ENCODE data around the gene UBL3.

The UBL3 gene, protein sequence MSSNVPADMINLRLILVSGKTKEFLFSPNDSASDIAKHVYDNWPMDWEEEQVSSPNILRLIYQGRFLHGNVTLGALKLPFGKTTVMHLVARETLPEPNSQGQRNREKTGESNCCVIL

GRCh38 chr13:29850213-29850898 is at the start of gene UBL3:
TSS of gene UBL3 (minus strand) at chr13:29850617. CDS start at chr13:29849538, 1,079 bp downstream.
- DNase-seq = peak; percentile 91

DNA sequence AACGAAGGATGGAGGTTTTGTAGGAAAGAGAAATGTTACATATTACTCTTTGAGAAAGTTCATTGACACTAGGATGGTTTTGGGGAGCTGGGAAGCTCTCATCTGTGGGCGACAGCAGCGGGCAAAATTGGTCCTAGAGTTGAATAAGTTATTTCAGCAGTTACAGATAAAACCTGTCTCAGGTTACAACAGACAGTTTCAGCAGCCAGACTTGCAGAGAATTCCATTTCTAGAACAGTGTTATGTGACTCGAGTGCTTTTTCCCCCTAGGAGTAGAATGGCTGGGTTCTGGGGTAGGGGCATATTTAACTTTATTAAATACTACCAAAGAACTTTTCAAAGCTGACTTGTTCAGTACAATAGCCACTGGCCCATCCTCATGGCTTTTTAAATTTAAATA is 46.7 kb upstream of the UBL3 start:
- no peak for DNase-seq

DNA sequence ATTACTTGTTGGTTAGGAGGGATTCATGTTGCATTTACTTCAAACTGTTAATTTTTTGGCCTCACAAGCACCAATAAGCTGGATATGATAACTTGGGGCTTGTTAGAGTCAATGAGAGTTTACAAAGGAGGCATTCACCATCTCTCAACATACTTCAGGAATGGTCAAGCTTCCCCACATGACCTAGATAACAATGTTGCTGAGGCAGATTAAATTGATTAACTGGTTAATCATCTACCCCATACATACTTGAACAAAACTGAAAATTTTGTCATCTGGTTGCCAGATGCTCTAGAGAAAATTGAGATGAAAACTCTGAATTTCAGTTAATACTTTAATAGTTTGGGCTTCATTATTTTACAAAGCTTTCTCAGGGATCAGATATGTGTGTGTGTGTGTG is 43.0 kb upstream of the UBL3 start:
- no peak for DNase-seq

DNA sequence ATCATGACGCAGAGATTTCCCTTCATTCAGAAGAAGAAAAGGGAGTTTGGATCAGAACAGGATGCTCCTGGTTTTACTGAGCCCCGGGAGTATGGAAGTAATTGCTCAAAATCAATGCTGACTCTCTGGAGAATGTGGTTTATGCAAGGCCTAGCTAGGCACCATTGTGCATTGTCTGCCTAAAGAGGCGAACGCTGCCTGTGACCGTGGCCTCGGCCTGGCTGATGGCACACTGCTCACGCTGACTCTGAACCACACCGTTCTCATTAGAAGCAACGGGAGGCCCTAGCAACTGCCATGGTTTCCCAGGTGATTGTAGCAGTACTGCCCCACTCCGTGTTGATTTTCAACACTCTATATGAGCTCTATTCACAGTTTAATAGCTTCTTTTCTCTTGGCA is 41.7 kb upstream of the UBL3 start:
- DNase-seq = no peak

DNA sequence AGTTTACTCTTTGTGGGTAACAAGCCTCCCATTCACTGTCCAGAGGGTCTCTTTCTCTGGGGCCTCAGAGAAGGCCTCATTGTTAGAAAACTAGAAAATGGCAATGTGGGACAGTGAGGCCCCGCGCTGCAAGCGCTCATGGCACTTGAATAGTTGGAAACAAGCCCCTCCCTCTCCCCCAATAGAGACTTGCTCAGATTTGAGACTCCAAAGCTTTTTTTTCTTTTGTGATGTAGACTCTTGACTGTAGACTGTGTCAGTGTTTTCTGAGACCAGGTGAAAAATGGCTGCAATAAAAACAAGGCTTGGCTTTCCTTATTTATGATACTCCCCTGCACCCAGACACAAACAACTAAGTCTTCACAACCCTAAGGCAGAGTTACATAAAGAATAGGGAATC is 38.7 kb upstream of the UBL3 start:
- DNase-seq = no peak

DNA sequence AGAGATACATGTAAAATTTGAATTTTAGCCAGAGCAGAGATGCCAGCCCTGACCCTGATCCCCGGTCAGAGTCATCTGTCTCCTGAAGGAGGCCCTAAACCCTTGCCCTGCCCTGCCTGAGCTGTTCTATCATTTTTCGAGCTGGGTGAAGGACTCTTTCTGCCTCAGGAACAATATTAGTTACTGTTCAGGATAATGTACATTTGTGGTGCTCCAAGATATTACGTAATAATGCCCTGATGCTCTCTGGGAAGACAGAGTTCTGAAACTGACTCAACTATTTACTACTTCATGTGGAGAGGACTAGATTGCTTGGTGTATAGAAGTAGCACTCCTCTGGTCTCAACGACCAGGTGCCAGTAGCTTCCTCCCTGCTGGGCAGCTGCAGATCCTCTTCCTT is 37.9 kb upstream of the UBL3 start:
- DNase-seq = no peak

DNA sequence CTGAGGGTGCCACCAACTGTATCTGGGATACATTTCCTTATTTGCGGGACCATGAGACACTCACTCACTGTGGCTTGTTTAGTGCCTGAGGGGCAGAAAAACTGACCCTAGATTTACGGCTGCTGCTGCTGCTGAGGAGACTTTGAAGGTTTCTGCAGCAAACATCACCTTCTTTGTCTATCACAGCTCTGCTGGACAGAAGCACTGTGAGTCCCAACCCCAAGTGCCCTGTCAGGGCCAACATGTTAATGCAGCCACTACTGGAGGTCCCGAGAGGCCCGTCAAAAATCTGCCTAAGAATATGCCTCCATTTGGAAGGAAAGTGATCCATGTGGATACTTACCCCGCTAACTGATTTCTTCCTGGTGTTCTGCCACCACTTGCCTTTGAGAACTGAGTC is 37.3 kb upstream of the UBL3 start:
- DNase-seq = no peak

GRCh38 chr13:29887030-29887557 is 36.7 kb upstream of the UBL3 start:
- DNase-seq = no peak

GRCh38 chr13:29886446-29886845 is 36.0 kb upstream of the UBL3 start:
- DNase-seq = peak; percentile 5

- no peak for DNase-seq
Observed at GRCh38 chr13:29885989-29886388, 35.6 kb upstream of the UBL3 start.

GRCh38 chr13:29884671-29885430 is 34.4 kb upstream of the UBL3 start:
- DNase-seq = no peak

GRCh38 chr13:29883941-29884518 is 33.6 kb upstream of the UBL3 start:
- DNase-seq = no peak

- no peak for DNase-seq
Observed at GRCh38 chr13:29882076-29882475, 31.7 kb upstream of the UBL3 start.

DNA sequence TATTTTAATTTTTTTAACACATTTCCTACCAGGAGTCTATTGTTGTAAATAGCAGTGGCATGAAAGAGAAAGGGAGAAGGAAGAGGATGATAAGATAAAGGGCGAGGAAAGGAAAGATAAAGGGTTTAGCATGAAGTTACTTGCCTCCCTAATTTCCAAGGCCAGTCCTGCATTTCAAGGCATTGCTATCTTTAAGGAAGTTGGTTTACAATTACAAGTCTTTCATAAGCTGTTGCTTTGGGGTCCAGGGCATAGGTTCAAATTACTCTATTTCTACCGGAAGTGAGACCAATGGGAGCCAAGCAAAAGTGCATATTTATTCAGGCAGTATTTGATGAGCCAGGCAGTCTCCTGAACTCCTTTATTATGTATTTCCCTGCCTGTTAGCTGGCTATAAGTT is 27.7 kb upstream of the UBL3 start:
- DNase-seq = no peak

- DNase-seq = no peak
Observed at GRCh38 chr13:29877456-29878078, 27.1 kb upstream of the UBL3 start.

GRCh38 chr13:29875646-29876045 is 25.2 kb upstream of the UBL3 start:
- DNase-seq = no peak

DNA sequence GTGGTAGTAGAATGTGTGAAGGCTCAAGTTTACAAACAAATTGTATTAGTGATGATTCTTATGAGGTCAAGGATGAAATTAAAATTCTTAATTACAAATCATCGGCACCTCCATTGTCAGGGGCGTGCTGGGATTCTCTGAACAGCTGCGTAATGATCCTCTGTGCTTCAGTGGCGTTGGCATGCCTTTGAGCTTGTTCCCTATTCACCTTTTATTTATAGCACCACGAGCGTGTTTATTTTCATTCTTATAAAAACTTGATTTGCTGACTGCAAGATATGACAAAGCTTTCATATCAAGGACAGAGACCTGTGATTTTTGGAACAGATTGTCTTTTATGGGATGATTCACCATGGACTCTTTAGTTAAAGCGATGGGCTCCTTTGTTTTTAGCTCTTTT is 18.2 kb upstream of the UBL3 start:
- no peak for DNase-seq

DNA sequence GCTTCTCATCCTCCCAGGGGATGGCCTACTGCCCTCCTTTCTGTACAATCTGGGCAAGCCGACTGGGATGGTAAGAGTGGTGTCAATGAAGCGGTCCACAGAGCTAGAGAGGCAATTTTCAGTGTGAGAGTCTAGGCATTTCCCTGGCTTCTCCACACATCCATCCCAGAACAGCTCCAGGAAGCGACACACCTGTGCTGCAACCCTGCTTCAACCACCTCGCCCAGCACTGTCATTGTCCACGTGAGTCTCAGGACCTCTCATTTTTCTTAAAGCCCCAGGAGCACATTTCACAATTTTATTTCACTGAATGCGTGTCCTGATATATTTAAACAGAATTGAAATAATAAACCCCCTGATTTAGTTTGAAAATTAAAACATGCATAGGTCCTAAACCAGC is 15.5 kb upstream of the UBL3 start:
- DNase-seq = no peak

DNA sequence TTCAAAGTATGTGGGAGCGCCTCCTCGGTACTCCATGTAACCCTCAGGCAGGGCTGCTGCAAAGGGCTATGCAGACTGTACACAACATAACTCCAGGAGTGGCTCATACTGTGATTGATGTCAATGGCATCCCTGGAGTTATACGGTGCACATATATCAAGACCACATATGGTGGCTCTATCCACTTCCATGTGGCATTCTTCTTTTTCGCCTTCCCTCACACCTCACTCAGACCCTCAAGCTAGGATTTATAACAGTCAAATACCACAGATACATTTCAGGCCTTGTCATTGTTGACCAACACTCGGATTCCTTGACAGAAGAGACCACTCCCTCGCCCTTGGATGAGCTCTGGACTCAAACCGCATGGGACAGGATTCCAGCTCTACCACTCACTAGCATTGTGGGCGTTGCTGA is 11.3 kb upstream of the UBL3 start:
- no peak for DNase-seq

DNA sequence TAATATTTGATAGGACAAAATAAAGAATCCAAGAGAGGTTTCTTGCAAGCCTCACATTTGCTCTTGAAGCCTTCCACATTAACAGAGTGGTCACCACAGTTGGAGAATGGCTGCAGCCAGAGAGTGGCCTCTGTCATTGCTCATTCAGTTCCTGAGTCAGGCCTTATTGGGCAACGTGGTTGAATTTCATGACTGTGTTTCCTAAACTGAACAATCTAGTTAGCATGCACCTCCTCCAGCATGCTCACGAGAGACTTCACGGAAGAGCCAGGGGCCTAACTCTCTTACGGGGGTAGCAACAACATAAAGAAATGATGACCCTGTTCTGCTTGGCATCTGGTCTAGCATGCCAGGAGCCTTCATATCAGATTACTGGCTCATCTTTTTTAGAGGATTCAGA is 9.6 kb upstream of the UBL3 start:
- no peak for DNase-seq

- DNase-seq = no peak
Observed at GRCh38 chr13:29858667-29859066, 8.2 kb upstream of the UBL3 start.

- DNase-seq = no peak
Observed at GRCh38 chr13:29858231-29858630, 7.8 kb upstream of the UBL3 start.

DNA sequence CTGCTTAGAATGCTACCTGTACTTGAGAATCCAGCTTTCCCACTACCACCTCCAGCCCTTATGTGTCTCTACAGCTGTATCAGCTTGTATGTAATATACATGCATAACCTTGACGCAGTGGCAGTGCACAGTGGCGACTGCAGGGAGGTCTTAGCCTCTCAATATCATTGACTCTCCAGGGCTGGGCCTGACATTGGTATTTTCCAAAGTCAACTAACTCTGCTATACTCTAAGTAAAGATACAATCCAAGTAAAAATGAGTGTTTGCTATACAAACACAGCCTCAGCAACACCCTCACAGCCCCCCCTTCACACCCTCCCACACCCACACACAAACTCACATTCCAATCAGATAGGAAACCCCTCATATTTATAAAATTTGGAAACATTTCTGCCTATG is 6.7 kb upstream of the UBL3 start:
- no peak for DNase-seq

Data from activated T-cell treated with anti-CD3 and anti-CD28 coated beads for 4 hours (primary cell).